Activated CD4-positive, alpha-beta T cell treated with anti-CD3 and anti-CD28 coated beads, Interleukin-2, amount 50 U/mL, for 48 hours (primary cell): ENCODE measurements around the gene PFKFB3.
"Not testable (repeated sequence)": the region's sequence is repeated elsewhere in the genome, so short reads cannot be mapped to it uniquely, and the experiment has no call there.

Experiments
- DNase-seq, 2 experiments: peaks; one replicate each; pipeline ENCODE4 v3.0.0-alpha.2; 2020

Gene PFKFB3

GRCh38 chr10:6239213-6239991, 36.7 kb downstream of the PFKFB3 start:
- peak; percentile 65 to 78 for DNase-seq

GRCh38 chr10:6240254-6240653, 37.5 kb downstream of the PFKFB3 start:
- no peak for DNase-seq

- DNase-seq: no peak
Measured at GRCh38 chr10:6242089-6242488, 39.4 kb downstream of the PFKFB3 start.

- no peak for DNase-seq
Measured at GRCh38 chr10:6244510-6244909, 41.8 kb downstream of the PFKFB3 start.

- DNase-seq: no peak
Measured at GRCh38 chr10:6247041-6247712, 44.4 kb downstream of the PFKFB3 start.

- not testable (repeated sequence) for DNase-seq
Measured at GRCh38 chr10:6248908-6249307, 46.2 kb downstream of the PFKFB3 start.

GRCh38 chr10:6249698-6250097, 47.0 kb downstream of the PFKFB3 start:
- DNase-seq: no peak

GRCh38 chr10:6250745-6251144, 48.0 kb downstream of the PFKFB3 start:
- no peak for DNase-seq

GRCh38 chr10:6254201-6254600, 51.5 kb downstream of the PFKFB3 start:
- no peak for DNase-seq

GRCh38 chr10:6255548-6256061, 52.9 kb downstream of the PFKFB3 start:
- no peak for DNase-seq

- no peak for DNase-seq
Measured at GRCh38 chr10:6256439-6256838, 53.7 kb downstream of the PFKFB3 start.

- DNase-seq: no peak
Measured at GRCh38 chr10:6259153-6259552, 56.4 kb downstream of the PFKFB3 start.

- no peak for DNase-seq
Measured at GRCh38 chr10:6260843-6261242, 58.1 kb downstream of the PFKFB3 start.

GRCh38 chr10:6267941-6268340, 65.2 kb downstream of the PFKFB3 start:
- DNase-seq: no peak

- no peak for DNase-seq
Measured at GRCh38 chr10:6269432-6269831, 66.7 kb downstream of the PFKFB3 start.

GRCh38 chr10:6269953-6270867, 67.5 kb downstream of the PFKFB3 start:
- peak; percentile 75 to 83 for DNase-seq

GRCh38 chr10:6270951-6271350, 68.2 kb downstream of the PFKFB3 start:
- DNase-seq: no peak

- no peak for DNase-seq
Measured at GRCh38 chr10:6271663-6272062, 68.9 kb downstream of the PFKFB3 start.

- no peak for DNase-seq
Measured at GRCh38 chr10:6272126-6272525, 69.4 kb downstream of the PFKFB3 start.

GRCh38 chr10:6273351-6273750, 70.6 kb downstream of the PFKFB3 start:
- no peak for DNase-seq

GRCh38 chr10:6274040-6274439, 71.3 kb downstream of the PFKFB3 start:
- no peak for DNase-seq

GRCh38 chr10:6274484-6274883, 71.8 kb downstream of the PFKFB3 start:
- no peak for DNase-seq
